Hepatocyte (in vitro differentiated cells): ENCODE results near the gene CCM2L. TPM values are rescaled to one million over a fixed set of nuclear protein-coding genes. Genes with fewer than 3 reads are reported as not detected.

Source experiments
- DNase-seq: peaks from one replicate; pipeline ENCODE4 v3.0.0-alpha.2; 2016; ENCODE audit warnings: low spot score
- H2AFZ ChIP-seq: fragments of 200-600 bp; sonication (generic); 2 replicates; pipeline ENCODE4 v1.6.0; 2016; ENCODE audit warnings: antibody characterized with exemption, mild to moderate bottlenecking
- H3K27ac ChIP-seq: fragments of 200-600 bp; sonication (generic); 2 replicates; pipeline ENCODE4 v1.5.1; 2016; ENCODE audit warnings: mild to moderate bottlenecking
- H3K27me3 ChIP-seq: fragments of 200-600 bp; sonication (generic); 2 replicates; pipeline ENCODE4 v1.6.1; 2016
- H3K36me3 ChIP-seq: fragments of 200-600 bp; sonication (generic); replicated peaks from 2 replicates; pipeline ENCODE4 v1.5.1; 2016; ENCODE audit warnings: low read depth; ENCODE audit not compliant: insufficient read depth
- H3K4me1 ChIP-seq: fragments of 200-600 bp; sonication (generic); 2 replicates; pipeline ENCODE4 v1.5.1; 2016; ENCODE audit warnings: mild to moderate bottlenecking, moderate library complexity; ENCODE audit not compliant: insufficient read depth
- H3K4me2 ChIP-seq: fragments of 200-600 bp; sonication (generic); 2 replicates; pipeline ENCODE4 v1.6.0; 2016
- H3K4me3 ChIP-seq: fragments of 200-600 bp; sonication (generic); 2 replicates; pipeline ENCODE4 v1.5.1; 2016; ENCODE audit warnings: mild to moderate bottlenecking
- H3K79me2 ChIP-seq: fragments of 200-600 bp; sonication (generic); 2 replicates; pipeline ENCODE4 v1.6.0; 2017; ENCODE audit warnings: mild to moderate bottlenecking
- H3K9me2 ChIP-seq: fragments of 200-600 bp; sonication (generic); replicated peaks from 2 replicates; pipeline ENCODE4 v1.6.0; 2017; ENCODE audit warnings: mild to moderate bottlenecking; ENCODE audit not compliant: insufficient read depth
- H3K9me3 ChIP-seq: fragments of 200-600 bp; sonication (generic); 2 replicates; pipeline ENCODE4 v1.5.1; 2016; ENCODE audit warnings: low read depth, mild to moderate bottlenecking
- H4K20me1 ChIP-seq: fragments of 200-600 bp; sonication (generic); 2 replicates; pipeline ENCODE4 v1.6.0; 2016; ENCODE audit warnings: mild to moderate bottlenecking; ENCODE audit not compliant: insufficient read depth, poor library complexity, severe bottlenecking
- CTCF ChIP-seq: fragments of 200-600 bp; sonication (generic); IDR thresholded peaks from 2 replicates; pipeline ENCODE4 v1.5.1; 2016; ENCODE audit warnings: antibody characterized with exemption, mild to moderate bottlenecking; ENCODE audit not compliant: poor library complexity
- EZH2 ChIP-seq: fragments of 200-600 bp; sonication (generic); IDR thresholded peaks from 2 replicates; pipeline ENCODE4 v1.6.1; 2016; ENCODE audit warnings: antibody characterized with exemption, mild to moderate bottlenecking, borderline replicate concordance
- EZH2phosphoT487 ChIP-seq: fragments of 200-600 bp; sonication (generic); IDR thresholded peaks from one replicate; pipeline ENCODE4 v1.6.1; 2018; ENCODE audit warnings: antibody characterized with exemption, mild to moderate bottlenecking, low read depth, moderate library complexity; ENCODE audit not compliant: unreplicated experiment, severe bottlenecking
- WGBS: methylation state at CpG from one replicate; pipeline ENCODE4 v1.1.6; 2016; ENCODE audit warnings: low lambda C conversion rate; ENCODE audit errors: missing lambda C conversion rate; 5-methylcytosine and 5-hydroxymethylcytosine counted together
- polyA plus RNA-seq: library from polyadenylated mRNA; unstranded; fragments of >200 nt; fragmentation: Nextera tagmentation; extraction: Ambion mirVana; gene quantifications from 2 replicates; pipeline ENCODE4 v1.2.1, GENCODE V29; 2016
- total RNA-seq: library from RNA; depleted of rRNA; stranded (reverse); fragments of >200 nt; gene quantifications from 2 replicates; pipeline ENCODE4 v1.2.3, GENCODE V29; 2014

The CCM2L gene
- total and polyA plus RNA-seq, 2 experiments from 2014 or later = 0.77 to 1.0 TPM

- DNase-seq = no peak
- H3K27ac ChIP-seq = no peak overlapping the region
- no peaks in the 10 kb centered on the region for H3K9me2 ChIP-seq
- no peaks in the 10 kb centered on the region for H3K79me2 ChIP-seq
- H3K9me3 ChIP-seq = no peaks in the 10 kb centered on the region
- peaks cover 66% of the 10 kb centered on the region for H3K27me3 ChIP-seq
- no peaks in the 10 kb centered on the region for H4K20me1 ChIP-seq
- 81% methylated on average over 5 of the region's 5 CpGs for WGBS
- H3K4me3 ChIP-seq = no peak overlapping the region
- no peak overlapping the region for H2AFZ ChIP-seq
- H3K36me3 ChIP-seq = no peaks in the 10 kb centered on the region
- no peaks in the 10 kb centered on the region for H3K4me1 ChIP-seq
- TF ChIP-seq EZH2phosphoT487 (no peak), CTCF (no peak), EZH2 (no peak)
- no peak overlapping the region for H3K4me2 ChIP-seq
Measured at GRCh38 chr20:32012159-32012688, 2.0 kb downstream of the CCM2L start.

- H3K9me3 ChIP-seq = no peaks in the 10 kb centered on the region
- WGBS = 86% methylated on average over 7 of the region's 7 CpGs
- no peak for DNase-seq
- no peak overlapping the region for H3K27ac ChIP-seq
- peaks cover 62% of the 10 kb centered on the region for H3K27me3 ChIP-seq
- H3K4me1 ChIP-seq = peaks cover 3% of the 10 kb centered on the region
- H2AFZ ChIP-seq = no peak overlapping the region
- no peaks in the 10 kb centered on the region for H3K9me2 ChIP-seq
- no peaks in the 10 kb centered on the region for H3K79me2 ChIP-seq
- TF ChIP-seq EZH2 = no peak
- TF ChIP-seq EZH2phosphoT487 = no peak
- TF ChIP-seq CTCF = no peak
- H3K4me3 ChIP-seq = no peak overlapping the region
- no peaks in the 10 kb centered on the region for H3K36me3 ChIP-seq
- H4K20me1 ChIP-seq = no peaks in the 10 kb centered on the region
- H3K4me2 ChIP-seq = no peak overlapping the region
Measured at GRCh38 chr20:32013326-32013725, 3.1 kb downstream of the CCM2L start.

GRCh38 chr20:32017711-32018251 lies 7.5 kb downstream of the CCM2L start:
- H3K36me3 ChIP-seq = no peaks in the 10 kb centered on the region
- no peak overlapping the region for H2AFZ ChIP-seq
- H3K27me3 ChIP-seq = peaks cover 73% of the 10 kb centered on the region
- WGBS = 7% methylated on average over 25 of the region's 35 CpGs
- no peaks in the 10 kb centered on the region for H3K9me3 ChIP-seq
- H3K4me2 ChIP-seq = peak overlapping the region; percentile 94
- H3K79me2 ChIP-seq = no peaks in the 10 kb centered on the region
- H4K20me1 ChIP-seq = no peaks in the 10 kb centered on the region
- DNase-seq = peak; percentile 93
- no peak overlapping the region for H3K4me3 ChIP-seq
- H3K9me2 ChIP-seq = no peaks in the 10 kb centered on the region
- H3K4me1 ChIP-seq = peaks cover 8% of the 10 kb centered on the region
- no peak overlapping the region for H3K27ac ChIP-seq
- TF ChIP-seq EZH2 (no peak), CTCF (peak; percentile 44)
